HG03045 (cell line): Measurements from ENCODE around the gene ELF2.
"Not testable (repeated sequence)": the region's sequence is repeated elsewhere in the genome, so short reads cannot be mapped to it uniquely, and the experiment has no call there.

Experiments
- ATAC-seq: cut with Tn5 transposase; IDR thresholded peaks from one replicate; pipeline ENCODE4 v1.9.1; 2021; ENCODE audit warnings: mild to moderate bottlenecking, moderate library complexity; ENCODE audit not compliant: unreplicated experiment

The ELF2 gene

GRCh38 chr4:139177049-139177868, at the start of gene ELF2:
Gene ELF2, minus strand, starts transcription at chr4:139177218. Its CDS starts 39,517 bp downstream, at chr4:139137701.
- ATAC-seq = peak; percentile 43

GRCh38 chr4:139223682-139224317, 46.8 kb upstream of the ELF2 start:
- ATAC-seq = no peak

GRCh38 chr4:139222215-139222614, 45.2 kb upstream of the ELF2 start:
- ATAC-seq = no peak

GRCh38 chr4:139221687-139222086, 44.7 kb upstream of the ELF2 start:
- no peak for ATAC-seq

GRCh38 chr4:139219450-139220055, 42.5 kb upstream of the ELF2 start:
- no peak for ATAC-seq

GRCh38 chr4:139214039-139214534, 37.1 kb upstream of the ELF2 start:
- peak; percentile 99 for ATAC-seq

GRCh38 chr4:139213633-139214032, 36.6 kb upstream of the ELF2 start:
- ATAC-seq = not testable (repeated sequence)

GRCh38 chr4:139212900-139213299, 35.9 kb upstream of the ELF2 start:
- no peak for ATAC-seq

- no peak for ATAC-seq
These were observed 33.5 kb upstream of the ELF2 start for GRCh38 chr4:139210486-139210885.

GRCh38 chr4:139209470-139210063, 32.5 kb upstream of the ELF2 start:
- ATAC-seq = no peak

GRCh38 chr4:139208404-139208945, 31.5 kb upstream of the ELF2 start:
- no peak for ATAC-seq

GRCh38 chr4:139207873-139208403, 30.9 kb upstream of the ELF2 start:
- ATAC-seq = no peak

GRCh38 chr4:139207247-139207646, 30.2 kb upstream of the ELF2 start:
- ATAC-seq = peak; percentile 34

- no peak for ATAC-seq
These were observed 26.0 kb upstream of the ELF2 start for GRCh38 chr4:139202991-139203390.

- ATAC-seq = no peak
These were observed 23.5 kb upstream of the ELF2 start for GRCh38 chr4:139200506-139200905.

GRCh38 chr4:139200102-139200501, 23.1 kb upstream of the ELF2 start:
- ATAC-seq = no peak

- not testable (repeated sequence) for ATAC-seq
These were observed 20.2 kb upstream of the ELF2 start for GRCh38 chr4:139197214-139197613.

GRCh38 chr4:139196462-139196861, 19.4 kb upstream of the ELF2 start:
- no peak for ATAC-seq

GRCh38 chr4:139191373-139191772, 14.4 kb upstream of the ELF2 start:
- ATAC-seq = no peak

- ATAC-seq = no peak
These were observed 13.0 kb upstream of the ELF2 start for GRCh38 chr4:139189972-139190371.

- no peak for ATAC-seq
These were observed 12.4 kb upstream of the ELF2 start for GRCh38 chr4:139189417-139189749.
